Kidney (tissue), 14 donors: ENCODE results near the gene AFDN. TPM values are rescaled to one million over a fixed set of nuclear protein-coding genes. Genes with fewer than 3 reads are reported as not detected.

Source experiments
- DNase-seq, 5 donors: peaks; one replicate each; pipeline ENCODE4 v3.0.0-alpha.2; 2013 to 2020
- FAIRE-seq: peaks from 2 replicates; lab custom pipeline; 2012; peaks lifted over from hg19 to GRCh38; lab: Jason Lieb, UNC
- H3K27ac ChIP-seq, 2 donors: one replicate each; pipeline ENCODE4 v1.7.0; 2013; ENCODE audit warnings: low read depth in 2 of 2, low read length in 2 of 2, inconsistent platforms in 1 of 2
- H3K27me3 ChIP-seq: one replicate; pipeline ENCODE4 v1.7.1; 2013; ENCODE audit warnings: low read length, inconsistent platforms; ENCODE audit not compliant: control insufficient read depth, insufficient read depth
- H3K36me3 ChIP-seq, 3 donors: one replicate each; pipeline versions ENCODE4 v1.7.0 to v1.7.1; 2013; ENCODE audit warnings: low read length in 3 of 3, control low read depth in 1 of 3, inconsistent platforms in 1 of 3; ENCODE audit not compliant: insufficient read depth in 3 of 3, control insufficient read depth in 2 of 3
- H3K4me1 ChIP-seq, 3 donors: one replicate each; pipeline versions ENCODE4 v1.7.0 to v1.7.1; 2013; ENCODE audit warnings: low read length in 3 of 3, inconsistent platforms in 1 of 3, low read depth in 1 of 3; ENCODE audit not compliant: control insufficient read depth in 2 of 3, insufficient read depth in 2 of 3
- H3K4me3 ChIP-seq, 3 donors: one replicate each; pipeline versions ENCODE4 v1.7.0 to v1.8.1; 2013; ENCODE audit warnings: low read length in 3 of 3, control low read depth in 1 of 3, inconsistent platforms in 1 of 3
- H3K9ac ChIP-seq, 3 donors: one replicate each; pipeline versions ENCODE4 v1.7.0 to v1.7.1; 2013; ENCODE audit warnings: low read length in 3 of 3, control low read depth in 1 of 3, inconsistent platforms in 1 of 3
- H3K9me3 ChIP-seq, 3 donors: one replicate each; pipeline versions ENCODE4 v1.7.0 to v1.7.1; 2013; ENCODE audit warnings: low read length in 3 of 3, control low read depth in 1 of 3, inconsistent platforms in 1 of 3; ENCODE audit not compliant: control insufficient read depth in 2 of 3, insufficient read depth in 1 of 3
- intact Hi-C: fragments of 100-400 bp; cut with DNase I; formaldehyde crosslinking; loops from one replicate; pipeline ENCODE4 v1.11.1; 2022
- polyA plus RNA-seq: library from polyadenylated mRNA; stranded (reverse); fragments of 350-450 nt; fragmentation: Illumina TruSeq; extraction: RNeasy Lipid Tissue Mini Kit (QIAGEN cat#74804); gene quantifications from one replicate; pipeline ENCODE4 v1.2.3, GENCODE V29; 2014; ENCODE audit warnings: low read depth, low replicate concordance; ENCODE audit not compliant: insufficient read depth
- total RNA-seq: library from RNA; stranded (reverse); fragmentation: NEBNext Ultra II Directional; extraction: Animal tissue kit (Norgen Biotek cat#: 25700); gene quantifications from one replicate; pipeline ENCODE4 v1.2.1, GENCODE V29; 2021
- TF ChIP-seq, protein P1 (sequence below): IDR thresholded peaks from 3 replicates; pipeline ENCODE4 v1.5.1; 2012; ENCODE audit warnings: mild to moderate bottlenecking, moderate library complexity, borderline replicate concordance; ENCODE audit not compliant: insufficient read depth; ENCODE audit errors: extremely low read depth
- donor health status: control.
- donor health status: control.
- donor health status: control.
- donor health status: control.
- donor health status: control.
- donor health status: DM: yes; HTN: yes; CAD: no.
- donor health status: Normal renal cell carcinoma (clear cell type).

Gene AFDN
- total and polyA plus RNA-seq, 2 donors from 2014 or later = 21.5 to 175 TPM

DNA sequence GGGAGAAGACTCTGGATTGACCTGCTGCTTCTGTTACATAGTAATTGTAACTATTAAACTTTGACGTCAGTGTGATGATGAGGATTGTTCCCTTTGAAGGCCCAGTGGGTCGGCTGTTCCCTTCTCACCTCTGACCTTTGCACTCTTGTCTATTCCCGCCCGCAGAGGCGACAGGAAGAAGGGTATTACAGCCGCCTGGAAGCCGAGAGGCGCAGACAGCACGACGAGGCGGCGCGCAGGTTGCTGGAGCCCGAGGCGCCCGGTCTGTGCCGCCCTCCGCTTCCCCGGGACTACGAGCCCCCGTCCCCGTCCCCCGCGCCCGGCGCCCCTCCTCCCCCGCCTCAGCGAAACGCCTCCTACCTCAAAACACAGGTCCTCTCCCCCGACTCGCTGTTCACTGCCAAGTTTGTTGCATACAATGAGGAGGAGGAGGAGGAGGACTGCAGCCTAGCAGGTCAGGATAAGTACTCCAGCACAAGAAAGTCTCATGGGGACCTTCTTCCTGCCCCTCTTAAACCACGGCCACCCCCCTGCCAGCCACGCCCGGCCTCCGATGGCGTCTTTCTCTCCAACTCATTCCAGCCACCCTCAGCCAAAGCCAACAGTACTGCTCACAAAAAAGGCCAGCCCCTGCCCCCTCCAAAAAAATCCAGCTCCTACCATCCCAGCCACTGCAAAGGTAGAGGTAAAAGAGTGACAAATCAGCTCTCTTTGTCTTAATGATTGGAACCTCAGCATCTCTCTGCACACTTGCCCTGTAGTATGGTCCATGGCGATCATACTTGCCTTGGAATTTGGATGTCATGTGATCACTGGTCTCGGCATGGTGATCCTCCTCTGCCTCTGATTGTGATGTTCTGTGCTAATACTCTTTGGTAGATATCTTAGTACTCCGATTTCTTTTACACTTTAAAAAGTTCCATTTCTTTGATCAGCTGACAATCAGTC is 139.2 kb downstream of the AFDN start:
- FAIRE-seq = no peak
- Histone ChIP-seq H3K9ac (no peak overlapping the region), H3K27me3 (no peaks in the 10 kb centered on the region), H3K4me3 (no peak overlapping the region), H3K36me3 (peaks cover 13 to 37% (median 19%) of the 10 kb centered on the region in 3 donors), H3K9me3 (no peaks in the 10 kb centered on the region), H3K27ac (peak overlapping the region; percentile 3 to 37), H3K4me1 (peaks cover 0 to 21% (median 4%) of the 10 kb centered on the region in 3 donors)
- intact Hi-C loops = no loop called here
- peak in 1 of 5 donors; percentile 19 for DNase-seq
- TF ChIP-seq, protein P1, sequence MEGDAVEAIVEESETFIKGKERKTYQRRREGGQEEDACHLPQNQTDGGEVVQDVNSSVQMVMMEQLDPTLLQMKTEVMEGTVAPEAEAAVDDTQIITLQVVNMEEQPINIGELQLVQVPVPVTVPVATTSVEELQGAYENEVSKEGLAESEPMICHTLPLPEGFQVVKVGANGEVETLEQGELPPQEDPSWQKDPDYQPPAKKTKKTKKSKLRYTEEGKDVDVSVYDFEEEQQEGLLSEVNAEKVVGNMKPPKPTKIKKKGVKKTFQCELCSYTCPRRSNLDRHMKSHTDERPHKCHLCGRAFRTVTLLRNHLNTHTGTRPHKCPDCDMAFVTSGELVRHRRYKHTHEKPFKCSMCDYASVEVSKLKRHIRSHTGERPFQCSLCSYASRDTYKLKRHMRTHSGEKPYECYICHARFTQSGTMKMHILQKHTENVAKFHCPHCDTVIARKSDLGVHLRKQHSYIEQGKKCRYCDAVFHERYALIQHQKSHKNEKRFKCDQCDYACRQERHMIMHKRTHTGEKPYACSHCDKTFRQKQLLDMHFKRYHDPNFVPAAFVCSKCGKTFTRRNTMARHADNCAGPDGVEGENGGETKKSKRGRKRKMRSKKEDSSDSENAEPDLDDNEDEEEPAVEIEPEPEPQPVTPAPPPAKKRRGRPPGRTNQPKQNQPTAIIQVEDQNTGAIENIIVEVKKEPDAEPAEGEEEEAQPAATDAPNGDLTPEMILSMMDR = no peak

DNA sequence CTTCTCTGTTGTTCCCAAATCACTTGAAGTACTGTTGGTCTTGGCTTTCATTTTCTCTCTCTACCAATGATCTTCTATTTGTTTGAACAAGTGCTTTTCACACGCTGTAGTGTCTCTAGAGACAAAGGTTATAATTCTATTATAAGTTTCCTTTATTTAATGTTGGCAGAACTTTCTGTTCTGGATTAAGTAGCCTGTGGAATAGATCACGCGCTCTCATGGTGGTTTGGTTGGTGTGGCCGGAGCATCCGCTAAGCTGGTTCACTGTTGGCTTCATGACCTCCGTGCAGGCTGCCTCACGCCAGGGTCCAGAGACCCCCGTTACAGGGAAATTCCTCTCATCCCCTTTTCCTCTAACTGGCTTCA is 139.8 kb downstream of the AFDN start:
- intact Hi-C loops = no loop called here
- DNase-seq (no peak), FAIRE-seq (no peak)
- Histone ChIP-seq H3K27ac (no peak overlapping the region), H3K9me3 (no peaks in the 10 kb centered on the region), H3K27me3 (no peaks in the 10 kb centered on the region), H3K36me3 (peaks cover 13 to 37% (median 20%) of the 10 kb centered on the region in 3 donors), H3K4me3 (no peak overlapping the region), H3K9ac (no peak overlapping the region), H3K4me1 (peaks cover 0 to 21% (median 4%) of the 10 kb centered on the region in 3 donors)
- TF ChIP-seq, protein P1 = no peak

DNA sequence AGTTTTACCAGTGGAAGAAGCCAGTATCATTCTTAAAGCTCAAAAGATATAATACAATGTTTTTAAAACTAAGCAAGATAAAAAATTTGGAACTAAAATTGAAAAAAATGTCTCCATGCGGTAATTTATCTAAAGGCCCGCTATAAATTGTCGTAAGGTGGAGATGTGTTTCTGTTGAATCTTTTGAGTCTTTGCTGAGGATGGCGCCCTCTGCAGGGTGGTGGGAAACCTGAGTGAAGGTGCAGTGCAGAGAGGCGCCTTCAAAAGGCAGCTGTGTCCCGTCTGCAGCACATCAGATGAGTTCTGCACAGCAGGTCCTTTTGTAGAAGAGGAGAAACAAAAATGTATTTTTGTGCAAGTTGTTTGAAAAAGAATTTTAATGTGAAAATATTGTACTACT is 141.4 kb downstream of the AFDN start:
- Histone ChIP-seq H3K4me3 (no peak overlapping the region), H3K9ac (no peak overlapping the region), H3K27me3 (no peaks in the 10 kb centered on the region), H3K4me1 (peaks cover 0 to 18% (median 2%) of the 10 kb centered on the region in 3 donors), H3K36me3 (peaks cover 13 to 32% (median 21%) of the 10 kb centered on the region in 3 donors), H3K9me3 (no peaks in the 10 kb centered on the region), H3K27ac (no peak overlapping the region)
- DNase-seq = peak in 1 of 5 donors; percentile 48
- intact Hi-C loops = no loop called here
- TF ChIP-seq, protein P1 = peak; percentile 43
- no peak for FAIRE-seq
